Measurements from ENCODE around the gene NEGR1. TPM values are rescaled to one million over a fixed set of nuclear protein-coding genes. Genes with fewer than 3 reads are reported as not detected.

Gene NEGR1
- total and polyA plus RNA-seq, 2 donors (not counting 3 experiments of a cell fraction or from before 2014, with no cell fraction given) = 6.8 to 21.8 TPM

- no peaks in the 10 kb centered on the region for H3K36me3 ChIP-seq (ENCODE audit: control insufficient read depth in 2 of 2, extremely low read depth in 1 of 2, insufficient read depth in 2 of 2, low read length in 2 of 2)
- POLR2A ChIA-PET = no interaction called here
- intact Hi-C loops (cut with micrococcal nuclease) (no loop called here), dilution Hi-C loops (cut with MboI; ENCODE audit: extremely low pct_ligation_motif_present, low sequenced_read_pairs) (no loop called here)
- no peaks in the 10 kb centered on the region for H3K79me2 ChIP-seq (ENCODE audit: control insufficient read depth, insufficient read depth, low read length)
- H3K27me3 ChIP-seq (ENCODE audit: control insufficient read depth in 2 of 2, insufficient read depth in 2 of 2, low read length in 2 of 2) = no peaks in the 10 kb centered on the region
- no peaks in the 10 kb centered on the region for H3K4me1 ChIP-seq (ENCODE audit: control insufficient read depth, extremely low read depth, insufficient read depth, low read length)
- BruUV-seq (replicated peaks) = no TSS peak
- no peak for FAIRE-seq
- no peak overlapping the region for H3K9ac ChIP-seq (replicated peaks; ENCODE audit: extremely low read depth, insufficient read depth, low read length)
- no peak overlapping the region for H3K4me3 ChIP-seq (replicated peaks in 1 of 3; ENCODE audit: insufficient read depth in 1 of 3, low read depth in 1 of 3, low read length in 3 of 3)
- no peak for DNase-seq (ENCODE audit: low read depth, low spot score)
- no peaks in the 10 kb centered on the region for H3K9me1 ChIP-seq (replicated peaks; ENCODE audit: control insufficient read depth, extremely low read depth, insufficient read depth, low read length)
- H2AFZ ChIP-seq (ENCODE audit: low read depth, low read length) = no peak overlapping the region
- TF ChIP-seq JUN (IDR thresholded peaks at IDR 0.05; ENCODE audit: borderline replicate concordance, insufficient read depth, insufficient read length, low read depth) = no peak
- TF ChIP-seq EZH2 (IDR thresholded peaks at IDR 0.05; ENCODE audit: borderline replicate concordance, low read depth, low read length, severe bottlenecking) = no peak
- TF ChIP-seq POLR2A (IDR thresholded peaks at IDR 0.05; ENCODE audit: low read depth, low read length) = no peak
- no peak for TF ChIP-seq CTCF (IDR thresholded peaks at IDR 0.05; ENCODE audit: extremely low read depth in 1 of 2, insufficient read depth in 1 of 2, low read depth in 1 of 2, low read length in 2 of 2)
- no peak for TF ChIP-seq FOS (IDR thresholded peaks at IDR 0.05; ENCODE audit: borderline replicate concordance, insufficient read depth, low read length)
- TF ChIP-seq MYC (IDR thresholded peaks at IDR 0.05; ENCODE audit: low read depth, low read length) = no peak
- CTCF ChIA-PET = interaction anchor here (0.9 to 2.1 kb wide), 2 partner anchors 11 to 12 kb away, joined by 3 to 6 read pairs; no protein-coding TSS in a partner anchor
- no peaks in the 10 kb centered on the region for H4K20me1 ChIP-seq (replicated peaks; ENCODE audit: control insufficient read depth, extremely low read depth, insufficient read depth, low read length)
- H3K4me2 ChIP-seq (ENCODE audit: insufficient read depth, low read length) = no peak overlapping the region
- H3K27ac ChIP-seq (ENCODE audit: insufficient read depth, low read depth, low read length) = no peak overlapping the region
- H3K9me3 ChIP-seq (replicated peaks; ENCODE audit: control insufficient read depth, insufficient read depth, low read length) = no peaks in the 10 kb centered on the region
Observed at GRCh38 chr1:71940261-71940660, 342.1 kb downstream of the NEGR1 start.

- peak; percentile 25 for DNase-seq (ENCODE audit: low read depth, low spot score)
- no peak overlapping the region for H3K9ac ChIP-seq (replicated peaks; ENCODE audit: extremely low read depth, insufficient read depth, low read length)
- no peaks in the 10 kb centered on the region for H3K4me1 ChIP-seq (ENCODE audit: control insufficient read depth, extremely low read depth, insufficient read depth, low read length)
- H4K20me1 ChIP-seq (replicated peaks; ENCODE audit: control insufficient read depth, extremely low read depth, insufficient read depth, low read length) = no peaks in the 10 kb centered on the region
- TF ChIP-seq GATA2 (IDR thresholded peaks at IDR 0.05; ENCODE audit: insufficient read depth, insufficient read length, low read depth, low read length) (peak; percentile 36), POLR2A (IDR thresholded peaks at IDR 0.05; ENCODE audit: low read depth, low read length) (no peak)
- H2AFZ ChIP-seq (ENCODE audit: low read depth, low read length) = no peak overlapping the region
- H3K9me3 ChIP-seq (replicated peaks; ENCODE audit: control insufficient read depth, insufficient read depth, low read length) = no peaks in the 10 kb centered on the region
- no peak overlapping the region for H3K4me2 ChIP-seq (ENCODE audit: insufficient read depth, low read length)
- H3K36me3 ChIP-seq (ENCODE audit: control insufficient read depth in 2 of 2, extremely low read depth in 1 of 2, insufficient read depth in 2 of 2, low read length in 2 of 2) = no peaks in the 10 kb centered on the region
- no TSS peak for BruUV-seq (replicated peaks)
- dilution Hi-C loops (cut with MboI; ENCODE audit: extremely low pct_ligation_motif_present, low sequenced_read_pairs) (no loop called here), intact Hi-C loops (cut with micrococcal nuclease) (no loop called here)
- H3K79me2 ChIP-seq (ENCODE audit: control insufficient read depth, insufficient read depth, low read length) = no peaks in the 10 kb centered on the region
- no peaks in the 10 kb centered on the region for H3K9me1 ChIP-seq (replicated peaks; ENCODE audit: control insufficient read depth, extremely low read depth, insufficient read depth, low read length)
- ChIA-PET CTCF (interaction anchor here (1.5 to 3.2 kb wide), 4 partner anchors 10 to 108 kb away, joined by 4 to 9 read pairs (median 6); no protein-coding TSS in a partner anchor), POLR2A (no interaction called here)
- no peak for FAIRE-seq
- H3K27me3 ChIP-seq (ENCODE audit: control insufficient read depth in 2 of 2, insufficient read depth in 2 of 2, low read length in 2 of 2) = no peaks in the 10 kb centered on the region
- no peak overlapping the region for H3K4me3 ChIP-seq (replicated peaks in 1 of 3; ENCODE audit: insufficient read depth in 1 of 3, low read depth in 1 of 3, low read length in 3 of 3)
- H3K27ac ChIP-seq (ENCODE audit: insufficient read depth, low read depth, low read length) = no peak overlapping the region
Observed at GRCh38 chr1:71930511-71930910, 351.8 kb downstream of the NEGR1 start.
